ENCODE measurements around the gene PPP1R1B.

The PPP1R1B gene

DNA sequence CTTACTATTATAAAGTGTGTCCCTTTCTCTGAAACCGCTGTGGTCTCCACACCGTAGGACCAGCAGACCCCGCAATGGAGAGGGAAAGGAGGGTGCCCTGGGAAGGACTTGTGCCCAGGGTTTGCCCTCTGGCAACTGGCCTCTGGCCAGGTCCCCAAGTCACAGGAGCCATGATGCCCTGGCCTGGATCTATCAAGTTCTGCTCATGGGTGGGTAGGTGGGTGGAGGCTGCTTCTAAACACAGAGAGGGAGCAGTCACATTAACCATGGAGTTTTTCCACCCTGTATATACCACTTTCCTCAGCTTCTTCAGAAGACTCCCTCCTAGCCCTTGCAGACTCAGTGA lies 9.7 kb upstream of the PPP1R1B start:
- H3K36me3 ChIP-seq (ENCODE audit: control insufficient read depth in 5 of 5, insufficient read depth in 5 of 5, low read length in 5 of 5) = no peaks in the 10 kb centered on the region
- H3K4me3 ChIP-seq (ENCODE audit: low read depth in 1 of 5, low read length in 5 of 5) = peak overlapping the region in 3 of 5 donors; percentile 60 to 69 (median 61)
- H3K9ac ChIP-seq (ENCODE audit: low read length in 5 of 5) = no peak overlapping the region
- H3K4me1 ChIP-seq (ENCODE audit: control insufficient read depth in 5 of 5, insufficient read depth in 5 of 5, low read length in 5 of 5) = peaks cover 3 to 17% (median 15%) of the 10 kb centered on the region in 5 donors
- no peak overlapping the region for H3K27ac ChIP-seq (ENCODE audit: low read depth, low read length)
- H3K27me3 ChIP-seq (ENCODE audit: control insufficient read depth in 5 of 5, insufficient read depth in 4 of 5, low read length in 5 of 5) = peaks cover 7 to 29% (median 15%) of the 10 kb centered on the region in 5 donors
- H3K9me3 ChIP-seq (ENCODE audit: control insufficient read depth in 5 of 5, low read length in 5 of 5) = no peaks in the 10 kb centered on the region

DNA sequence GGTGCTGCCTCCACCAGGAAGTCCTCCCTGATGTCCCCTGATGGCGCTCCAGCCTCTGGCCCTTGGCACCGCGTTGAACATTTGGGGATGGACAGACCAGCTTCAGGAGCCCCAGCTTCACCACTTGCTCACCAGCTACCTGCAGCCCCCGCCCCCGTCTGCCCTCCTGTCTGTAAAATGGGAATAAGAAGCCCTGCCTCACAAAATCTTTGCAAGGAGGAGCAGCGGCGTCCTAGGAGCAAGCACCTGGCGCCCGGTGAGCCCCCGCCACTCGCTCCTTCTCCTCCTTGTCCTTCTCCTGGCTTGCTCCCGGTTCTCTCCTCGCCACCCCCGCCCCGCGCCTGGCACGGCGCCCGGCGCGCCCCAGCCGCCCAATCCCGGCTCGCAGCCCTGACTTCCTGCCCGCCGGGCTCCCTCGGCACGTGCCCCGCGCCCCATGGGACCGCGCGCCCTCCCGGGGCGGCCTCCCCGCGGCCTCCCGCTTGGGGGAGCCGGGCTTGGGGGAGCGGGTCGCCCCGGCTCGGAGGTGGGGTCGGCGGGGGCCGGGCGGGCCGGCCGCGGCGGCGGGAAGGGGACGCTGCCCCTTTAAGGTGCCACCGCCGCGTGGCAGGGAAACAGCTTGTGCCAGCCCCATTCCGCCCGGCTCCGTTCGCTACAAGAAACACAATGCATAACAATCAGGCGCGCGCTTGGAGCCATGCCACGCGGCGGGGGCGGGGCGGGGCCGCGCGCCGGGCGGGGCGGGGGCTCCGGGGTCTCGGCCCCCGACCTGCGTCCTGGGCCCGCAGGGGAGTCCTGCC lies 9.1 kb upstream of the PPP1R1B start:
- Histone ChIP-seq H3K4me1 (ENCODE audit: control insufficient read depth in 5 of 5, insufficient read depth in 5 of 5, low read length in 5 of 5) (peaks cover 6 to 20% (median 17%) of the 10 kb centered on the region in 5 donors), H3K36me3 (ENCODE audit: control insufficient read depth in 5 of 5, insufficient read depth in 5 of 5, low read length in 5 of 5) (no peaks in the 10 kb centered on the region), H3K4me3 (ENCODE audit: low read depth in 1 of 5, low read length in 5 of 5) (peak overlapping the region in 4 of 5 donors; percentile 60 to 69 (median 64)), H3K27ac (ENCODE audit: low read depth, low read length) (no peak overlapping the region), H3K9me3 (ENCODE audit: control insufficient read depth in 5 of 5, low read length in 5 of 5) (no peaks in the 10 kb centered on the region), H3K27me3 (ENCODE audit: control insufficient read depth in 5 of 5, insufficient read depth in 4 of 5, low read length in 5 of 5) (peaks cover 3 to 28% (median 11%) of the 10 kb centered on the region in 5 donors), H3K9ac (ENCODE audit: low read length in 5 of 5) (no peak overlapping the region)

GRCh38 chr17:39618246-39618913 lies 8.4 kb upstream of the PPP1R1B start:
- peaks cover 0 to 20% (median 6%) of the 10 kb centered on the region in 5 donors for H3K27me3 ChIP-seq (ENCODE audit: control insufficient read depth in 5 of 5, insufficient read depth in 4 of 5, low read length in 5 of 5)
- peak overlapping the region; percentile 60 to 74 (median 66) for H3K4me3 ChIP-seq (ENCODE audit: low read depth in 1 of 5, low read length in 5 of 5)
- peak overlapping the region in 4 of 5 donors; percentile 13 to 63 (median 44) for H3K9ac ChIP-seq (ENCODE audit: low read length in 5 of 5)
- H3K9me3 ChIP-seq (ENCODE audit: control insufficient read depth in 5 of 5, low read length in 5 of 5) = no peaks in the 10 kb centered on the region
- H3K27ac ChIP-seq (ENCODE audit: low read depth, low read length) = no peak overlapping the region
- H3K36me3 ChIP-seq (ENCODE audit: control insufficient read depth in 5 of 5, insufficient read depth in 5 of 5, low read length in 5 of 5) = no peaks in the 10 kb centered on the region
- peaks cover 6 to 26% (median 21%) of the 10 kb centered on the region in 5 donors for H3K4me1 ChIP-seq (ENCODE audit: control insufficient read depth in 5 of 5, insufficient read depth in 5 of 5, low read length in 5 of 5)

DNA sequence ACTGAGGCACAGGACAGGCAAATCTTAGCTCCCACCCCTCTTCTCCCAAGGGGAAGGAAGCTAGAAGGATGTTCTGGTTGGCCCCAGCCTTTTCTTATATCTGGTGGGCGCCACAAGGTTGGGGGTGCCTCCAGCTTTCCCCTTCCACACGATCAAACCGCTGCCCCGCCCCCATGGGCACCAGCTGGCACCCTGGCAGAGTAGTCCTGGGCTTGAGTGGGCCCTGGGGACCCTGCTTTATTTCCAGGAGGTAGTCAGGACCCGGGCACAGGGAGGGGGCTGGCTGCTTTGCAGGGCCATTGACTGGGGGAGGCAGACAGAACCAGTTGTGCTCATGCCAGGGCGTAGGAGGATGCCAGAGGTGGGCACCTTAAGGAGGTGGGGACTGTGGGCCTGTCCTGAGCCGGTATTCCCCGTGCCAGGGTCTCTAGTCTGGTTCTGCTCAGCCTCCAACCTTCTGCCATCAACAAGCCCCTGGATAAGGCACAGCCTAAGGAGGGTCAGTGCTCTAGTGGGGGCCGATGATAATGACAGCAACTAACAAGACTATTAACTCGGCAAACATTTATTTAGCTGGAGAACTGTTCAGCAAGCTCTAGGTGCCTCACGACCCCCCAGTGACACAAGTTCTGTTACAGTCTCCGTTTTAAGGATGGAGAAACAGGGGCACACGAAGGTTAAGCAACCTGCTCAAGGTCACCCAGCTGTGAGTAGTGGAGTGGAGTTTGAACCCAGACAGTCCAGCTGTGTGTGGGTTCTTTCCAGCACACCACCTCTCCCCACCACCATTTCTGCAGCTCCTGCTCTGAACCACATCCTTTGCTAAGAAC lies 7.6 kb upstream of the PPP1R1B start:
- Histone ChIP-seq H3K4me3 (ENCODE audit: low read depth in 1 of 5, low read length in 5 of 5) (peak overlapping the region in 4 of 5 donors; percentile 45 to 69 (median 60)), H3K27ac (ENCODE audit: low read depth, low read length) (no peak overlapping the region), H3K27me3 (ENCODE audit: control insufficient read depth in 5 of 5, insufficient read depth in 4 of 5, low read length in 5 of 5) (peaks cover 0 to 16% (median 6%) of the 10 kb centered on the region in 5 donors), H3K4me1 (ENCODE audit: control insufficient read depth in 5 of 5, insufficient read depth in 5 of 5, low read length in 5 of 5) (peaks cover 4 to 30% (median 21%) of the 10 kb centered on the region in 5 donors), H3K36me3 (ENCODE audit: control insufficient read depth in 5 of 5, insufficient read depth in 5 of 5, low read length in 5 of 5) (no peaks in the 10 kb centered on the region), H3K9ac (ENCODE audit: low read length in 5 of 5) (peak overlapping the region in 2 of 5 donors; percentile 38 to 63), H3K9me3 (ENCODE audit: control insufficient read depth in 5 of 5, low read length in 5 of 5) (no peaks in the 10 kb centered on the region)

GRCh38 chr17:39619786-39620101 lies 7.0 kb upstream of the PPP1R1B start:
- H3K27ac ChIP-seq (ENCODE audit: low read depth, low read length) = no peak overlapping the region
- H3K4me3 ChIP-seq (ENCODE audit: low read depth in 1 of 5, low read length in 5 of 5) = no peak overlapping the region
- no peaks in the 10 kb centered on the region for H3K36me3 ChIP-seq (ENCODE audit: control insufficient read depth in 5 of 5, insufficient read depth in 5 of 5, low read length in 5 of 5)
- H3K9ac ChIP-seq (ENCODE audit: low read length in 5 of 5) = no peak overlapping the region
- H3K27me3 ChIP-seq (ENCODE audit: control insufficient read depth in 5 of 5, insufficient read depth in 4 of 5, low read length in 5 of 5) = peaks cover 0 to 13% (median 7%) of the 10 kb centered on the region in 5 donors
- H3K4me1 ChIP-seq (ENCODE audit: control insufficient read depth in 5 of 5, insufficient read depth in 5 of 5, low read length in 5 of 5) = peaks cover 4 to 30% (median 21%) of the 10 kb centered on the region in 5 donors
- no peaks in the 10 kb centered on the region for H3K9me3 ChIP-seq (ENCODE audit: control insufficient read depth in 5 of 5, low read length in 5 of 5)

- Histone ChIP-seq H3K4me1 (ENCODE audit: control insufficient read depth in 5 of 5, insufficient read depth in 5 of 5, low read length in 5 of 5) (peaks cover 4 to 44% (median 34%) of the 10 kb centered on the region in 5 donors), H3K9me3 (ENCODE audit: control insufficient read depth in 5 of 5, low read length in 5 of 5) (no peaks in the 10 kb centered on the region), H3K36me3 (ENCODE audit: control insufficient read depth in 5 of 5, insufficient read depth in 5 of 5, low read length in 5 of 5) (no peaks in the 10 kb centered on the region), H3K27ac (ENCODE audit: low read depth, low read length) (no peak overlapping the region), H3K4me3 (ENCODE audit: low read depth in 1 of 5, low read length in 5 of 5) (peak overlapping the region in 2 of 5 donors; percentile 17 to 28), H3K27me3 (ENCODE audit: control insufficient read depth in 5 of 5, insufficient read depth in 4 of 5, low read length in 5 of 5) (peaks cover 0 to 23% (median 17%) of the 10 kb centered on the region in 5 donors), H3K9ac (ENCODE audit: low read length in 5 of 5) (no peak overlapping the region)
These were observed 5.0 kb upstream of the PPP1R1B start for GRCh38 chr17:39621523-39622379.

GRCh38 chr17:39622380-39623006 lies 4.3 kb upstream of the PPP1R1B start:
- Histone ChIP-seq H3K4me3 (ENCODE audit: low read depth in 1 of 5, low read length in 5 of 5) (peak overlapping the region in 2 of 5 donors; percentile 17 to 28), H3K27ac (ENCODE audit: low read depth, low read length) (no peak overlapping the region), H3K36me3 (ENCODE audit: control insufficient read depth in 5 of 5, insufficient read depth in 5 of 5, low read length in 5 of 5) (no peaks in the 10 kb centered on the region), H3K9ac (ENCODE audit: low read length in 5 of 5) (no peak overlapping the region), H3K4me1 (ENCODE audit: control insufficient read depth in 5 of 5, insufficient read depth in 5 of 5, low read length in 5 of 5) (peaks cover 3 to 42% (median 37%) of the 10 kb centered on the region in 5 donors), H3K27me3 (ENCODE audit: control insufficient read depth in 5 of 5, insufficient read depth in 4 of 5, low read length in 5 of 5) (peaks cover 0 to 23% (median 21%) of the 10 kb centered on the region in 5 donors), H3K9me3 (ENCODE audit: control insufficient read depth in 5 of 5, low read length in 5 of 5) (no peaks in the 10 kb centered on the region)

- Histone ChIP-seq H3K9ac (ENCODE audit: low read length in 5 of 5) (no peak overlapping the region), H3K9me3 (ENCODE audit: control insufficient read depth in 5 of 5, low read length in 5 of 5) (no peaks in the 10 kb centered on the region), H3K4me3 (ENCODE audit: low read depth in 1 of 5, low read length in 5 of 5) (no peak overlapping the region), H3K27ac (ENCODE audit: low read depth, low read length) (no peak overlapping the region), H3K36me3 (ENCODE audit: control insufficient read depth in 5 of 5, insufficient read depth in 5 of 5, low read length in 5 of 5) (no peaks in the 10 kb centered on the region), H3K27me3 (ENCODE audit: control insufficient read depth in 5 of 5, insufficient read depth in 4 of 5, low read length in 5 of 5) (peaks cover 0 to 27% (median 22%) of the 10 kb centered on the region in 5 donors), H3K4me1 (ENCODE audit: control insufficient read depth in 5 of 5, insufficient read depth in 5 of 5, low read length in 5 of 5) (peaks cover 3 to 47% (median 40%) of the 10 kb centered on the region in 5 donors)
These were observed 3.3 kb upstream of the PPP1R1B start for GRCh38 chr17:39623356-39623950.

Data from subcutaneous abdominal adipose tissue (tissue), 5 donors.